Measurements from ENCODE around the gene NSMF.

Gene NSMF

DNA sequence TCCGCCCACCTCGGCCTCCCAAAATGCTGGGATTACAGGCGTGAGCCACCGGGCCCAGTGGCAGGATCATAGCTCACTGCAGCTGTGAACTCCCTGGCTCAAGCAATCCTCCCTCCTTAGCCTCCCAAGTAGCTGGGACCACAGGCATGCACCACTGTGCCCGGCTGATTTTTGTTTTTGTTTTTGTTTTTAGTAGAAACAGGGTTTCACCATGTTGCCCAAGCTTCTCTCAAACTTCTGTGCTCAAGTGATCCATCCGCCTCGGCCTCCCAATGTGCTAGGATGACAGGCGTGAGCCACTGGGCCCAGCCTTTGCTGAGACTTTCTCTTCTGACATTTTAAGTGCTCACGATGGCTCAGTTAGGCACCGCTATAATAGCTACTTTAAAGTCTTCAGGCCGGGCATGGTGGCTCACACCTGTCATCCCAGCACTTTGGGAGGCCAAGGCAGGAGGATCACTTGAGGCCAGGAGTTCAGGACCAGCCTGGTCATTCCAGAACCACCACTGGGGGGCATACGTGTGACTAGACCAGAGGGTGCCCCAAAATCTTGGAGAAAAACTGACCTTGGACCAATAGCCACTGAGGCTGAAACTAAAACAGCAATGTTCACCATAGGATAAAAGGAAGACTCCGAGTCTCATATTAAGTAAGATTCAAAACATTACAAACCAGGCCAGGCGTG, 14.9 kb downstream of the NSMF start:
- DNase-seq = no peak

DNA sequence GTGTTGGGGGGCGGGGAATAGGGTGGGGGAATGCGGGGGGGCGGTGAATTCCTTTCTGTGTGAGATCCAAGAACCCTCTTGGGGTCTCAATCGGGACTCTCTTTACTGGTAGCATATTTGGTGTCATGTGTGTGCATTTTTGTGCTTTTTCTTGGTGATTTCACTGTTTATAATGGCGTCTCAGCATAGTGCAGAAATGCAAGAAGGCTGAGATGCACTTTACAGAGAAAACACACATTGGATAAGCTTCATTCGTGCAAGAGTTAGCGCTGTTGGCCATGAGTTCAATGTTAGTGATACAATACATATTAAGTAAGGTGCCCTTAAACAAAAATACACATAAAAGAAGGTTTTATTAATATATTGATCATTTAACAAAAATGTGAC, 17.2 kb downstream of the NSMF start:
- DNase-seq = no peak

DNA sequence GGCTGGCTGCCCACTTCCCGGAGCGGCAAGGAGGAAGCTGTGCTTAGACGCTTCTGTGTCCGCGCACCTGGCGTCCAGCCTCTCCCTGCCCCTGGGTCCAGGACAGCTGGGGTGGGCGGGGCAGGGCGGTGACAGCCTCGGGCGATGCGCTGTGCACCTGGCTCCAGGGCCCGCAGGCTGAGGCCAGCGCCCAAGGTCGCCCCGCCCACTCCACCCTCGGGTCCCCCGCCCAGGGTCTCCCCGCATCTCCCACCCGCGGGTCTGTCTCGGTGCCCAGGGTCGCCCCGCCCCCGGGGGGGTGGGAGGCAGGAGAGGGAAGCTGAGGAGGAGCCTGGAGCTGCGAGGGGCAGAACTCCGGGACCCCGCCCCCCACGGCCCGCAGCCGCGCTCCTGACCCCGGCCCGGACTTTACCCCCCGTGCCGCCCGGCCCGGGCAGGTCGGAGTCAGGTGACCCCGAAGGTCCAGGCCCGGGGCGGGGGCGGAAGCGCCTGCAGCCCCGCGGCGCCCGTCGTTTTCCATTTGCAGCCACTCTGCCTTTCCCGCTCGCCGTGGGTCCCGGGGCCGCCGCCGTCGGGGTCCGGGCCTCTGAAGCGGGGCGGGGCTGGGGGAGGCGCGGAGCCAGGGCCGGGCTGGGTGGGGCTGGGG, 17.7 kb downstream of the NSMF start, which contains the start of gene ENTPD8:
ENTPD8 (minus strand) TSS at position 69 of the 646 bp plus-strand sequence. CDS start 3,072 bp downstream, outside the sequence.
- peak; percentile 81 to 90 for DNase-seq

DNA sequence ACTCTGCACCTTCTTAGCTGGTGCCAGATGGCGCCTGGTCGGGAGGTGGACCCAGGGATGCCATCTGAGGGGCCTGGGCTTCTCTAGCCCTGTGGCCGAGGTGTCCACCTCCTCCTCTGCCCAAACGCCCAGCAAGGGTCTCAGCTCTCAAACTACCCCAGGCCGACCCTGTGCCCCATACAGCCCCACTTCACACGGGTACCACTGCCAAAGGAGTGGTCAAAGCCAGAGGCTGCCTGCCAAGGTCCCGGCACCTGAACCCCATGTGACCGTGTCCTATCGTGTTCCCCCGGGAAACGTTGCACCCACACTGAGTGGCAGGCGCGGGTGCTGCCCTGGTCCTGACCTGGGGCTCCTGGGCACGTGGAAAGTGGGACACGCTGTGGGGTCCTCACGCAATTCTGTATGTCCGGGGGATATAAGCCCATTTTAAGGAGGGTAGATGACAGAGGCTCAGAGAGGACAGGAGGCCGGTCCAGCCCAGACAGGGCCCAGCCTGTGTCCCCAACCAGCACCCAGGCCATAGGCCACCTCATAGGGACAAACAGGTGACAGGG, 19.9 kb downstream of the NSMF start:
- no peak for DNase-seq

DNA sequence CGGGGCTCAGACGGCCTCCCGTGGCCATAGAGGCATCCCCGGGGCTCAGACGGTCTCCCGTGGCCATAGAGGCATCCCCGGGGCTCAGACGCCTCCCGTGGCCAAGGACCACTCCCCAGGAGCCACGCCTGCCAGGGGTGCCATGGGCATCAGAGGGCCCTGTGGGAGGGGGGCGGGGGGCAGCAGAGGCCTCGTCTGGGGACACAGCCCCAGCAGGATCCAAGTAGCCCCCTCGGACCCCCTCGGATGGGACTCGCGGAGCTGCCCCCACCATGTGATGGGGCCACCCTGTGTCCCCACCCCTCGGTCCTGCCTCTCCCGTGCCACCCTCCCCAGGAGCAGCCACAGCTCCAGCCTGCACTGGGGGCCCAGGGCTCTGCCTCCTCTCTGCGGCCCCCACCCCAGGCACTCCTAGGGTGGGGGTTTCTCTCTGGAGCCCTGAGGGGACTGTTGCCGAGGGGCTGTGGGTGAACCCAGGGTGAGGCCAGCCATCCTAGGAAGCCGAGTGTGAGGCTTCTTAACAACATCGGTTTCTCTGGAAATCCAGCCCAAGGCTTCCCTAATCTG, 20.5 kb downstream of the NSMF start:
- DNase-seq = no peak

DNA sequence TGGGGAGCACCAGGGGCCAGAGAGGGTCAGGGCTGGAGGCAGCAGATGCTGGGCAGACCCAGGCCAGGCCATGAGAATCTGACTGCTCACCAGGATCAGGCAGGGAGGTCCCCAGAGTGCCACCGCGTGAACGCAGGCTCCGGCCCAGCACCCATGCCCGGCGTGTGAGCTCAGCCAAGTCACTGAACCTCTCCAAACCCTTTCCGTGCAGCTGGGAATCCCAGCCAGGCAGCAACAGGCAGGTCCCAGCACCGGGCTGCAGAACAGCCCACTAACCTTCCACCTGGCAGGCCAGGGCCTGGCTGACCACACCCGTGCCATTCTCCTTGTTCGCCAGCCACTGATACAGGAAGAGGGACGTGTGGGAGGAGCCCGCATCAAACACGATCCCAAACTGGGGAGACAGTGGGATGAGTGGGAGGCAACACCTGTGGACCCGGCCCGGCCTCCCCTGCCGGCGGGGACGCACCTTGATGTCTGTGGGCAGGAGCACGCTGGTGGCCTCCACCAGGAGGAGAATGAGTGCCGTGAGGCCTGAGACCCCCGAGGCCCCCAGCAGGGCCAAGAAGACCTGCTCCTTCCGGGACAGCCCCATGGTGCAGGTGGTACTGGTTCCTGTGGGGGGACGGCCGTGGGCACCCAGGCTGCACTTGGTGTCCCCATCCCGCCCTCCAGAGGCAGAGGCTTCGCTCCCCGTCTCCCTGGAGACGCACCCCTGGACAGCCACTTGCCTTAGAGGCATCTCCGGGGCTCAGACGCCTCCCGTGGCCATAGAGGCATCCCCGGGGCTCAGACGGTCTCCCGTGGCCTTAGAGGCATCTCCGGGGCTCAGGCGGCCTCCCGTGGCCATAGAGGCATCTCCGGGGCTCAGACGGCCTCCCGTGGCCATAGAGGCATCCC, 21.2 kb downstream of the NSMF start:
- no peak for DNase-seq

DNA sequence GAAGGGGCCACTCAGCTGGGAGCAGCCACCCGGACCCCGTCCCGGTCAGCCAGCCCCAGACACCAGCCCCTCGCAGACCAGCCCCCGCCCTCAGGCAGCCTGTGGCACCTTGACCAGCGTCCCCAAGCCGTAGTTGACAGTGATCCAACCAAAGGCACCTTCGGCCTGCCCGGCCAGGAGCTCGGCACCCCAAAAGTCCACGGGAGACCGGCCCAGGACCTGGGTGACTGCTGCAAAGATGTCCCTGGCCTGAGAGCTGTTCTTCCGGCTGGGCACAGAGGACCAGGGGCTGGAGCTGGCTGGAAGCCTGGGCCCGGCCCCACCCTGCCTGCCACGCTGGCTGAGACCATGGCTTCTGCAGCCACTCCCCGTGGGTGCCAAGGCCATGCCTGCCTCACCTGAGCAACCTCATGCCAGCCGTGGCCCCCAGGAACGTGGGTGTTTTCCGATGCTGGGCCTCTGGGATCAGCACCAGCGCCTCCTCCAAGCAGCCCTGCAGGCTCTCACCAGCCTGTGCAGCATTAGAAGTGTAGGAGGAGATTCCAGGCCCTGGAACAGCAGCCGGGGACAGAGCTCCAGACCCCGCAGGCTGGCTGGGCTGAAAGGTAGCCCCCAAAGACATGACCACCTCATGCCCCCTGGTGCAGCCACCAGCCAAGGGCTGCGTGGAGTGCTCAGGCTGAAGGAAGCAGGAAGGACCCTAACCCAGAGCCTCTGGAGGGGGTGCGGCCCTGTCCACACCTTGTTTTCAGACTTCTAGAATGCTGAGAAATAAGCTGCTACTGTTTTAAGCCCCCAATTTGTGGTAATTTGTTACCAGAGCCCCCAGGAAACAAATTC, 22.2 kb downstream of the NSMF start:
- DNase-seq = no peak

DNA sequence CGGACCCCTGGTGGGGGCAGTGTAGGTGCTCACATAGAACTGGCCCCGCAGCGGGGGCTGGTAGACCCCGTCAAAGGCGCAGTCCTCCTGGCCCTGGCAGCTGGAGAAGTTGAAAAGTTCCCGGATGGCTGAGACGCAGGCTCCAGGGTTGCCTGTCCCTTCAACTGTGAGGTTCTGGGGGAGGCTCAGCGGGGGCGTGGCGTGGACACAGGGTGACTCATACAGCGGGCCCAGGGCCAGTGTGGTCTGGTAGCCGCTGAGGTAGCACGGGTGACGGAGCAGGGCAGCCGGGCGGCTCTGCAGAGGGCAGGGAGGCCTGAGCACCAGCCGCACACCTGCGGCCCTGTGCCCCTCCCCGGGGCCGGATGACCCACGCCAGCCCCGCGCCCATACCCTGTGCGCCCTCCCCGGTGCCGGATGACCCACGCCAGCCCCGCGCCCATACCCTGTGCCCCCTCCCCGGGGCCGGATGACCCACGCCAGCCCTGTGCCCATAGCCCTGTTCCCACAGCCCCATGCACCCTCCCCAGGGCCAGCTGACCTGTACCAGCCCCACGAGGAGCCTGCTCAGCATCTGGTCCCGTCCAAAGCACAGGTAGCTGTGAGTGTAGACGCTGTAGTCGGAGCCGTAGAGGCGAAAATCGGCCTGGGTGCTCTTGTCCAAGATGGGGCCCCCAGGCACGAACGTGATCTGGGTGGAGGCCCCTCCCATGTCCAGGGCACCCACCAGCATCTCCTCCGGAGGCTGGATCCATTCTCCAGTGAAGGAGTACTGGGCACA, 23.0 kb downstream of the NSMF start:
- peak in 1 of 2 experiments; percentile 24 for DNase-seq

DNA sequence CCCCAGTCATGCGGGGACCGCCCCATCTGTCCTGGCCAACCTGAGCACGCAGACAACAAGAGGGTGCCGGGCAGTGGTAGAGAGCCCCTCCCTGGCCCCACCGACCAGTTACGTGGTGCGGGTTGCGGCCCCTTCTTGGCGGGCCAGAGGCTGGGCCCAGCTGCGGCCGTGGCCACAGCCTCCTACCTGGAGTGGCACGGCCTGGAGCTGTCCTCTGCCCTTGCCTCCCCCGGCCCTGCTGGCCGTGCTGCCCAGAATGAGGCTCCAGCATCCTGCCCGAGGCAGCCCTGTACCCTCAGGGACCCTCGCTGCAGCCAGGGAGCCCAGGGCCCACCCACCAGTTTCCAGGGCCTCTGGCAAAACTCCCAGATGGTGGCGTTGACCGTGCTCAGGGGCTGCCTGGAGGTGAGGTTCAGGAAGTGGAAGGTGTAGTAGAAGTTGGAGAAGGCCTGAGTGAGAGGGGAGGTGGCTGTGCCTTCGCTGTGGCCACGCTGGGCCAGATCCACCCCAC, 23.7 kb downstream of the NSMF start:
- DNase-seq = no peak

DNA sequence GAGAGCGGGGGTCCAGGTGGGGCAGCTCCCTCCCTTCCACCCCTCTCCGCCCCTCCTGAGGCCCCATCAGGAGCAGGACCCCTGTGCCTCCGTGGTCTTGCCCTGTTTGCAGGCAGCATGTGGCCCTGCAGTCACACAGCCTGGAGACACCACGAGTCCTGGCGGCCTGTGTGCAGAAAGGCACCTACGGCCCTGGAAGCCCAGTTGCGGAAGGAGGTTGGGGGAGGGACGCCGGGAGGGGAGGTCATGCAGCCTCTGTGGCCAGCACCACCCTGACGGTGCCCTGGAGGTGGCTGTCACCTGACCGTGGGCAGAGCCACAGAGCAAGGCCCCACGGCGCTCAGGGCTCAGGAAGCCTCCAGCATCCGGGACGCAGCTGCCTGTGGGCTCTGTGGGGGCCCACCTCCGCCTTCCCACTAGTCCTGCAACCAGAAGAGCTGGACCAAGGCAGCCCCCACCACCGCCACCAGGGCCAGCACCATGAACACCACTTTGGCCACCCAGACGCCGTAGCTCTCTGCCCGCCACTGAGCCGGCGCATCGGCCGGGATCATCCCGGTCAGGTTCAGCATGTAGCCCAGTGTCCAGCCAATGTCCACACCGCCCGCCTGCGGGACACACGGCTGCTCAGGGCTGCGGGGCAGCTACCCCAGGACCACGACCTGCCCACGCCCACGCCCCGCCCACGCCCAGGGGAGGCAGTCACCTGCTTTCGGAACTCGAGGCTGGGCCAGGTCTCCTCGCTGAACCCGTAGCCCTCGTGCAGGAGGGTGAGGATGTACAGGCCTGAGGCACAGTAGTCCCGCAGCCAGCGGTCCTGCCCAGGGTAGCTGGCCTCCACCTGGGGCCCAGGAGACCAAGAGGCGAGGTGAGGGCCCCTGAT, 24.4 kb downstream of the NSMF start:
- DNase-seq = no peak

DNA sequence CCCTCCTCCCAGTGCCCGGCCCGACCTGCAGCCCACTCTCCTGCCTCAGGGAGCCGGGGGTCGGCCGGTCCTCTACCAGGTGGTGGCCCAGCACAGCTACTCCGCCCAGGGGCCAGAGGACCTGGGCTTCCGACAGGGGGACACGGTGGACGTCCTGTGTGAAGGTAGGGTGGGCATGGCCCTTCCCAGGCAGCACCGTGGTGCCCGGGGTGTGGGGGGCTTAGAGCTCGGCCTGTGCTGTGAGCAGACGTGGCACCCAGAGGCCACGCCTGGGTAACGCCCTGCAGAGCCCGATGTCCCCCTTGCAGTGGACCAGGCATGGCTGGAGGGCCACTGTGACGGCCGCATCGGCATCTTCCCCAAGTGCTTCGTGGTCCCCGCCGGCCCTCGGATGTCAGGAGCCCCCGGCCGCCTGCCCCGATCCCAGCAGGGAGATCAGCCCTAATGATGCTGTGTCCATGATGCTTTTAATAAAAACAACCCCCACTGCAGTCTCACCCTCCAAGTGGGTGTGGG, 25.2 kb downstream of the NSMF start:
- DNase-seq = no peak

DNA sequence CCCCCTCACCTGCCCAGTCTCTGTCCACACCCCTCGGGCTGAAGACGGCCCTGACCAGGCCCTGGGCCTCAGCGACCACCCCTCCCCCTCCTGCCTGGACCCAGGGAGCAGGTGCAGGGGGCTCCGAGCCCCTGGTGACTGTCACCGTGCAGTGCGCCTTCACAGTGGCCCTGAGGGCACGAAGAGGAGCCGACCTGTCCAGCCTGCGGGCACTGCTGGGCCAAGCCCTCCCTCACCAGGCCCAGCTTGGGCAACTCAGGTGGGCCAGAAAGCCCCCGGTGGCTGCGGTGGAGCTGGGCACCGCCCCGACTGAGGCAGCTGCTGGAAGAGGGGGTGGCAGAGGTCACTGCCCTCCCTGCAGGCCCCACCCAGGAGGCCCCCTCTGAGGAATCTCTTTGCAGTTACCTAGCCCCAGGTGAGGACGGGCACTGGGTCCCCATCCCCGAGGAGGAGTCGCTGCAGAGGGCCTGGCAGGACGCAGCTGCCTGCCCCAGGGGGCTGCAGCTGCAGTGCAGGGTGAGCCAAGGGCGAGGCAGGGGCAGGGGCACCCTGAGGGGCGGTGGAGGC, 25.7 kb downstream of the NSMF start:
- no peak for DNase-seq

DNA sequence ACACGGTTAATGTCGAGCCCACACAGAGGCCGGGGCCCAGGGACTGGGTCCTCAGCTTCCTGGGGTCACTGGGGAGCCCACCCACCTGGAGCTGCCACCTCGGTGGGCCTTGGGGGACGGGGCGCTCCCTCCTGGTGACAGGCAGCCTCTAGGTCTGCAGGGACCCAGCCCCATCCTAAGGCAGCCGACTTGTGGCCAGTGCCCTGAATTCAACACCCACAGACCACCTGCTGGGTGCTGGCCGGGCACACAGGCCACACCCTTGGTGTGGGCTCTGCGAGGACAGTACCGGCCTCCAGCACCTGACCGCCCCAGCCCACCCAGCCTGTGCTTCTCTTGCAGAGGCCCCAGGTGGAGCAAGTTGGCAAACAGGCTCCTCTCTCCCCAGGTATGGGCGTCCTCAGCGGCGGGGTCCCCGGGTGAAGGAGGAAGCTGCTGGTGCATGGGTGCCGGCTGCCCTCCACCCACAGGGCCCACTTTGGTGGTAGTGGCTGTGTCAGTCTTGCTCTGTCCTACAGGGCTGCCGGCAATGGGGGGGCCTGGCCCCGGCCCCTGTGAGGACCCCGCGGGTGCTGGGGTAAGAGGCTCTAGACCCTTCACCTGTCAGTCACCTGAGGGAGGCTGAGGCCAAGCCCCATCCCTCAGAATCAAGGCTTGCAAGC, 26.3 kb downstream of the NSMF start:
- no peak for DNase-seq

DNA sequence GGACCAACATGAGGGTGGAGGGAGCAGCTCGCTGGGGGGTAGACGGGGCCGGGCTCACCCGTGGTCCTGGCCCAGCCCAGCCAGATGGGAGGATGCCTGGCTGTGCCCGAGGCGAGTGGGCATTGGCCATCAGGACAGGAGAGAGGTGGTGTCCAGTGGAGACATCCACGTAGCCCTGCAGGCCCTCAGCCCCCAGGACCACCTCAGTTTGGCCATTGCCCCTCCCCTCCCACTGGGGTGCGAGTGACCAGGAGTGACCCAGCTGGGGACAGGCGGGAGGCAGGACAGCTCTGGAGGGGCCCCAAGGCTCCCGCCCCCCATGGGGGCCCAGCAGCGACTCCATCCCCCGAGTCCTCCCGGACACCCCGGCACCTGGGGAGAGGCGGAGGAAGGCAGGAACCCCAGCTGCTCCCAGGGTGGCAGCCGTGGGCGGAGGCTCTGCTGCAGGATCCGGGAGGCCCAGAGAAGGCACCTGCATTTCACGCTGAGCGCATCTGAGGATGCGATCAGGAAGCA, 27.7 kb downstream of the NSMF start:
- no peak for DNase-seq

DNA sequence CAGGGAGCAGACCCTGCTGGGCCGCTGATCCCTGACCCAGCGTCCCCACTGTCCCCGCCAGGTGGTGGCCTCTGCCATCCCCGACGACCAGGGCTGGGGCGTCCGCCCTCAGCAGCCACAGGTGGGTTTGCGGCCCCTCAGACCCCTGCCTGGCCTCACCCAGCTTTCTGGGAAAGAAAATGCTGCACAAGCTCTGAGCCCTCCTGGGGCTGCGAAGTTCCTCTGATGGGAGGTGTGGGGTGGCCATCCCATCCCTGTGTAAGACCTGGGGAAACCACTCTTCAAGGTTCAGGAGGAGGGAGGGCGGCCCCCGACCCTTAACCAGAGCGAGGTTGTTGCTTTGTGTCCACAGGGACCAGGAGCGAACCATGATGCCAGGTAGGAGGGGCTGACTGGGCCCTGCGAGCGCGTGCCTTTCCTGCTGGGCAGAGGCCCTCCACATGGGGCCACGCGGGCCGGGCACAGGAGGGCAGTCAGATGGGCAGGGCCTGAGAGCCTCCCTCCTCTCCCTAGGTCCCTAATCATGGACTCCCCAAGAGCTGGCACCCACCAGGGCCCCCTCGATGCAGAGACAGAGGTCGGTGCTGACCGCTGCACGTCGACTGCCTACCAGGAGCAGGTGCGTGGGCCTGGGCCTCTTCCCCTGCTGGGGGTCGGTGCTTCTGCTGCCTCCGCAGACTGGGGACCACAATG, 28.3 kb downstream of the NSMF start:
- no peak for DNase-seq

DNA sequence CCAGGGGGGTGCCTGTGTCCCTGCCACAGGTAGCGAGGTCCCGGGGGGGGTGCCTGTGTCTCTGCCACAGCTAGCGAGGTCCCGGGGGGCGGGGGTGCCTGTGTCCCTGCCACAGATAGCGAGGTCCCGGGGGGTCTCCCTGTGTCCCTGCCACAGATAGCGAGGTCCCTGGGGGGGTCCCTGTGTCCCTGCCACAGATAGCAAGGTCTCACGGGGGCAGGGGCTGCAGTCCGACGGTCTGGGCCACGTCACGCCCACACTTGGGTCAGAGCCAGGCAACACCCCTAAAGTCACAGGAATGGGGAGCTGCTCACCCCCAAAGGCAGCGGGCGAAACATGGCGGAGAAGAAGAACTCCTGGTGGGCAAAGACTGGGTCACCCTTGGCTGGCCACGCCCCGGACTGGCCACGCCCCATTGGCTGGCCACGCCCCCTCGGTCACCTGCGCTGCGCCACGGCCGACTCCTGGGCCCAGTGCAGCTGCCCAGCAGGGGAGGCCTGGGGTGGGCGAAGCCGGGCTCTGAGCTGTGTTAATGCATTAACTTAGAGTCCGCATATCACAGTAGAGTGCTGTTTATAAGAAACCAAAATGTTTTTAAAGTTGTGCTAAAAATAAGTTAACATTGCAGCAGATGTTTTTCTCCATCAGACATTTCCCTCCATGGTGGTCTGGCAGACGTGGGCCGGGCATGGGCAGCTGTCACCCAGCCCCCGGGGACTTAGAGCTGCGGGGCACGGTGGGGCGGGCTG, 29.0 kb downstream of the NSMF start:
- peak in 1 of 2 experiments; percentile 32 for DNase-seq

DNA sequence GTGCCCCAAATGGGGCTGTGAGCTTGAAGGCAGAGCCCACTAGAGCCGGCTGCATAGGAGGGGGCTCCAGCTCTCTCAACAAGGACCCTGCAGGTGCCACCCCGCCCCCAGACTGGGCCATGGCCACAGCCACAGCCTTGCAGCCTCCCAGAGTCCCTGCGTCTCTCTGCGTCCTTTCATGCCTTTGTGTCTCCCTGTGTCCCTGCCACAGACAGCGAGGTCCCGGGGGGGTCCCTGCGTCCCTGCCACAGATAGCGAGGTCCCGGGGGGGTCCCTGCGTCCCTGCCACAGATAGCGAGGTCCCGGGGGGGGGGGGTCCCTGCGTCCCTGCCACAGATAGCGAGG, 29.6 kb downstream of the NSMF start:
- DNase-seq = no peak
